Type B pancreatic cell (in vitro differentiated cells): ENCODE measurements around the gene WNT6. TPM values are rescaled to one million over a fixed set of nuclear protein-coding genes. Genes with fewer than 3 reads are reported as not detected.

ENCODE experiments used
- DNase-seq: peaks from one replicate; pipeline ENCODE4 v3.0.0; 2021; ENCODE audit warnings: mixed read lengths; ENCODE audit not compliant: unreplicated experiment; ENCODE audit errors: extremely low spot score
- H3K27ac Mint-ChIP-seq: 2 replicates; pipeline ENCODE4 v1.8.0; 2021; ENCODE audit warnings: mild to moderate bottlenecking, mixed read lengths
- H3K27me3 Mint-ChIP-seq: 2 replicates; pipeline ENCODE4 v1.8.0; 2021; ENCODE audit warnings: mixed read lengths
- H3K36me3 Mint-ChIP-seq: 2 replicates; pipeline ENCODE4 v1.8.0; 2021; ENCODE audit warnings: mixed read lengths
- H3K4me1 Mint-ChIP-seq: one replicate; pipeline ENCODE4 v1.8.0; 2021; ENCODE audit warnings: mixed read lengths; ENCODE audit not compliant: unreplicated experiment
- H3K4me3 Mint-ChIP-seq: 2 replicates; pipeline ENCODE4 v1.8.0; 2021; ENCODE audit warnings: mild to moderate bottlenecking, mixed read lengths
- H3K9me3 Mint-ChIP-seq: 2 replicates; pipeline ENCODE4 v1.8.0; 2021; ENCODE audit warnings: mixed read lengths
- total RNA-seq: library from RNA; stranded (reverse); gene quantifications from 2 replicates; pipeline ENCODE4 v1.2.1, GENCODE V29; 2021; ENCODE audit warnings: low replicate concordance
- TF ChIP-seq, protein P1 (sequence below): fragments of 200-600 bp; sonication (generic); conservative IDR thresholded peaks from 2 replicates; pipeline ENCODE4 v1.5.0; 2021; ENCODE audit warnings: antibody characterized with exemption, mild to moderate bottlenecking

The WNT6 gene
- total RNA-seq, 1 donor from 2014 or later: 24.7 TPM

GRCh38 chr2:218858671-218859555 lies 692 bp upstream of the WNT6 start:
- Mint-ChIP-seq H3K27ac (peak overlapping the region; percentile 83), H3K27me3 (peaks cover 83% of the 10 kb centered on the region), H3K9me3 (no peaks in the 10 kb centered on the region), H3K4me1 (peaks cover 36% of the 10 kb centered on the region), H3K4me3 (peak overlapping the region; percentile 85), H3K36me3 (no peaks in the 10 kb centered on the region)
- no peak for DNase-seq
- TF ChIP-seq, protein P1, sequence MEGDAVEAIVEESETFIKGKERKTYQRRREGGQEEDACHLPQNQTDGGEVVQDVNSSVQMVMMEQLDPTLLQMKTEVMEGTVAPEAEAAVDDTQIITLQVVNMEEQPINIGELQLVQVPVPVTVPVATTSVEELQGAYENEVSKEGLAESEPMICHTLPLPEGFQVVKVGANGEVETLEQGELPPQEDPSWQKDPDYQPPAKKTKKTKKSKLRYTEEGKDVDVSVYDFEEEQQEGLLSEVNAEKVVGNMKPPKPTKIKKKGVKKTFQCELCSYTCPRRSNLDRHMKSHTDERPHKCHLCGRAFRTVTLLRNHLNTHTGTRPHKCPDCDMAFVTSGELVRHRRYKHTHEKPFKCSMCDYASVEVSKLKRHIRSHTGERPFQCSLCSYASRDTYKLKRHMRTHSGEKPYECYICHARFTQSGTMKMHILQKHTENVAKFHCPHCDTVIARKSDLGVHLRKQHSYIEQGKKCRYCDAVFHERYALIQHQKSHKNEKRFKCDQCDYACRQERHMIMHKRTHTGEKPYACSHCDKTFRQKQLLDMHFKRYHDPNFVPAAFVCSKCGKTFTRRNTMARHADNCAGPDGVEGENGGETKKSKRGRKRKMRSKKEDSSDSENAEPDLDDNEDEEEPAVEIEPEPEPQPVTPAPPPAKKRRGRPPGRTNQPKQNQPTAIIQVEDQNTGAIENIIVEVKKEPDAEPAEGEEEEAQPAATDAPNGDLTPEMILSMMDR: no peak

- H3K9me3 Mint-ChIP-seq: no peaks in the 10 kb centered on the region
- H3K36me3 Mint-ChIP-seq: no peaks in the 10 kb centered on the region
- peak overlapping the region; percentile 86 for H3K27ac Mint-ChIP-seq
- H3K4me3 Mint-ChIP-seq: peak overlapping the region; percentile 91
- peaks cover 36% of the 10 kb centered on the region for H3K4me1 Mint-ChIP-seq
- TF ChIP-seq, protein P1: no peak
- no peak for DNase-seq
- peaks cover 77% of the 10 kb centered on the region for H3K27me3 Mint-ChIP-seq
These were observed 605 bp downstream of the WNT6 start for GRCh38 chr2:218859988-218860831.

DNA sequence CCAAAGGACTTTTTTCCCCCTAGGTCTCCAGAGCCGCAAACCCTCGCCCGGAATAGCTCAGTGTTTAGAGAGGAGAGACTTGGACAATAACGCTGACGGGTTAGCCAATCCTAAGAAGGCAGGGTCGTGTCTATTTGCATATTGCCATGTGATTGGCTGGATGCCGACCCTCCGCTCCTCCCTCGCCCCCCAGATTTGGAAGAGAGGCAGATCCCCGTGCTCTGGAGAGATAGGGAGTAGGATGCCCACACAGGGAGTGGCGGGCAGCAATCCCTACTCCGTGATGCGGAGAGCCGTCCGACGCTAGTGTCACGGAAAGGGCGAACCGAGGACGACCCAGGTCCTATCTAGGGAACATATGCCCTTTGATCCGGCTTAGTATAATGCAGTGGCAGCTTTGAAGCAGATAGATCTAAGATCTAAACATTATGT lies 1.4 kb downstream of the WNT6 start:
- TF ChIP-seq, protein P1: no peak
- Mint-ChIP-seq H3K27me3 (peaks cover 74% of the 10 kb centered on the region), H3K4me3 (peak overlapping the region; percentile 91), H3K36me3 (no peaks in the 10 kb centered on the region), H3K27ac (peak overlapping the region; percentile 86), H3K9me3 (no peaks in the 10 kb centered on the region), H3K4me1 (peaks cover 31% of the 10 kb centered on the region)
- DNase-seq: peak; percentile 76

DNA sequence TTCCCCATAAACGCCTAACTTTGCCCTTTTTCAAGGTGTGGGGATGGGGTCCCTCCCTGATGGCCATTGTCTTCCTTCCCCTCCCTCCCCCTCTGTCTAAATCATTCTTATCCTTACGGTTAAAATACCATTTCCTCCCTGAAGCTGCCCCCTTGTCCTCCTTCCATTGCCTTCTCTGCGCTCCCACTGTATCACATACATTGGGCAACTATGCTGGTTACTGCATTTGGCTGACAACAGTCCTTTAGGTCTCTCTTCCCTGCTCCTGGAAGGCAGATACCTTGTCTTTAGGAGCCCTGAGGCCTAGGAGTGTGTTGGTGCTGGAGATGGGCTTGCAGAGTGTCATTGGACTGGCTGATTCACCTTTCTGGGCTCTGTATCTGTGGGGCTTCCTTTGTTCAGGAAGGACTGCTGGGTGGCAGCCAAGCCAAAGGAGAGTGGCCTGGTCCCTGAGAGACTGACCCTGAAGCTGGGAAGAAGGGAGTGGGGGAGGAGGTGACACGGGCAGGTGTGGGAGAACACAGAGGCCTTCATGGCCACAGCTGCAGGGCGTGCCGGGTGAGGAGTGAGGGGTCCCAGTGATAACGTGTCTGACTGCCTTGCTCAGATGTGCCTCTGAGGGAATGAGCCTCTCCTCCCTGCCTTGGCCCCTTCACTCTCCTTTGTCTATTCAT lies 2.2 kb downstream of the WNT6 start:
- Mint-ChIP-seq H3K27me3 (peaks cover 73% of the 10 kb centered on the region), H3K4me1 (peaks cover 22% of the 10 kb centered on the region), H3K9me3 (no peaks in the 10 kb centered on the region), H3K4me3 (peak overlapping the region; percentile 91), H3K27ac (peak overlapping the region; percentile 88), H3K36me3 (no peaks in the 10 kb centered on the region)
- DNase-seq: no peak
- TF ChIP-seq, protein P1: no peak

DNA sequence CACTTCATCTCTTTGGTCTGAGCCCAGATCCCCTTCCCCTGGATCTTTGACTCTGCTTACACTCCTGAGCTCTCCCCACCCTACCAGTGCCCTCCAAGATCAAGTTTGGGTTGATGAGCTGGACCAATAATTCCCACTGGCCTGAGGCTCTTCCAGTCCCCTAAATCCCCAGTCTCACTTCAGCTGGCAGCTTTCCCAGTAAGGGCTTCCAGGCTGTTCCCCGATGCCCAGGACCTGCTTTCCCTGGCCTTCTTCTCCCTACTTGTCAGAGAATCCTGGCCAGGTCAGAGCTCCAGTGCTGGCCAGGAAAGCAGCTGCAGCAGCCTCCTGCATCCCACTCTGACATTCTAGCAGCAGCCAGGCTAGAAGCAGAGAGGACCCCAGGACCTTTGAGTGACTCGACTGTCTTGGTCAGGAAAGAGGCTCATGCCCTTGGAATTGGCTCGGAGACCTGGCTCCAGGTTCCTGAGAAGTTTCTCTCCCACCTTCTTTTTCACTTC lies 3.5 kb downstream of the WNT6 start:
- peak overlapping the region; percentile 46 for H3K27ac Mint-ChIP-seq

More for the DNA sequence above, 3.5 kb downstream of the WNT6 start:
- no peaks in the 10 kb centered on the region for H3K9me3 Mint-ChIP-seq
- peaks cover 74% of the 10 kb centered on the region for H3K27me3 Mint-ChIP-seq
- no peak for DNase-seq
- H3K4me1 Mint-ChIP-seq: peaks cover 13% of the 10 kb centered on the region
- TF ChIP-seq, protein P1: no peak
- no peaks in the 10 kb centered on the region for H3K36me3 Mint-ChIP-seq
- H3K4me3 Mint-ChIP-seq: peak overlapping the region; percentile 19
